Brain microvascular endothelial cell (primary cell): ENCODE measurements around the gene RRP1B.
"Not testable (repeated sequence)": the region's sequence is repeated elsewhere in the genome, so short reads cannot be mapped to it uniquely, and the experiment has no call there.

Experiments used
- DNase-seq: peaks from one replicate; pipeline ENCODE4 v3.0.0-alpha.2; 2020
- H3K27ac ChIP-seq: fragments of 250-450 bp; sonication (Bioruptor Pico); 2 replicates; pipeline ENCODE4 v1.5.1; 2020; ENCODE audit warnings: mild to moderate bottlenecking, moderate library complexity
- H3K27me3 ChIP-seq: fragments of 250-450 bp; sonication (Bioruptor Pico); replicated peaks from 2 replicates; pipeline ENCODE4 v1.5.1; 2020; ENCODE audit warnings: mild to moderate bottlenecking
- H3K36me3 ChIP-seq: fragments of 250-450 bp; sonication (Bioruptor Pico); replicated peaks from 2 replicates; pipeline ENCODE4 v1.5.1; 2020; ENCODE audit warnings: mild to moderate bottlenecking
- H3K4me3 ChIP-seq: 2 replicates; pipeline ENCODE4 v1.5.1; 2011; ENCODE audit warnings: low read depth, mild to moderate bottlenecking, control low read depth, low read length, moderate library complexity
- in situ Hi-C: cut with HindIII; loops from 2 replicates; pipeline ENCODE4 v1.10.0; 2017; ENCODE audit warnings: low sequenced_read_pairs, low pct_ligation_motif_present
- TF ChIP-seq, protein P1 (sequence below): IDR thresholded peaks from 2 replicates; pipeline ENCODE4 v1.5.1; 2011; ENCODE audit warnings: low read depth, mild to moderate bottlenecking, moderate library complexity, low read length, control low read depth, inconsistent platforms; ENCODE audit errors: missing control alignments

The RRP1B gene

DNA sequence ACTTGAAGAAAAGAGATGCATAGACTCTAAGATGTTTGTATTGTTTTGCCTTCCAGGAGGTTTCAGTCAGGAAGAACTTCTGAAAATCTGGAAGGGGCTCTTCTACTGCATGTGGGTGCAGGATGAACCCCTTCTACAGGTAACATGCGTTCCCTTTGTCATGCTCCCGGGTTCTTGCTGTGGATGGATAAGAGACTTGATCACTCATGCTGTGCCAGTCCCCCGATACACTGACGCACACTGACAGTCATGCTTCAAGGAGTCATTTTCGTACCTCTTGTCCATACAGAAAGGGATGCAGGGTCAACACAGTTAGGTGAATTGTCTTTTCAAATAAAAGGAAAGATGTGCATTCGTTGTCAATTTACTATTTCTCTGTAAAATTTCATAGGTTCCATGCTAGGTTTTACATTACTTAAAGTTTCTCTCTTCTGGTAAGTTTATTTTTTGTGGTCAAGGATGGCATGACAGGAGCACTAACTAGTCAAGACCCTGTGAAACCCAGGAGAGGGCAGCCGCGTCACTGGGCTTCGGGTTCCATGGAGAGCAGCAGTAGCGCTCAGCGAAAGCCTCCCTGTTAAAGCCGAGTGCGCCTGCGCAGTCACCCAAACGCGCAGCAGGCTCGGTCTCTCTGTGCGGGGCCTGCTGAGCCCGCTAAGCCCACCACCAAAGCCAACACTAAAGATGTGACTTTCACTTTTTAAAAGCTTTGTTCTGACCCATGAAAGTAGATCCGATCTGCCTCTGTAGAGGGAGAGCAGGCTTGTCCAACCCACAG is 10.7 kb downstream of the RRP1B start:
- in situ Hi-C loops, result no loop called here
- Histone ChIP-seq H3K27ac (no peak overlapping the region), H3K4me3 (no peak overlapping the region), H3K27me3 (no peaks in the 10 kb centered on the region), H3K36me3 (peaks cover 24% of the 10 kb centered on the region)
- TF ChIP-seq, protein P1, sequence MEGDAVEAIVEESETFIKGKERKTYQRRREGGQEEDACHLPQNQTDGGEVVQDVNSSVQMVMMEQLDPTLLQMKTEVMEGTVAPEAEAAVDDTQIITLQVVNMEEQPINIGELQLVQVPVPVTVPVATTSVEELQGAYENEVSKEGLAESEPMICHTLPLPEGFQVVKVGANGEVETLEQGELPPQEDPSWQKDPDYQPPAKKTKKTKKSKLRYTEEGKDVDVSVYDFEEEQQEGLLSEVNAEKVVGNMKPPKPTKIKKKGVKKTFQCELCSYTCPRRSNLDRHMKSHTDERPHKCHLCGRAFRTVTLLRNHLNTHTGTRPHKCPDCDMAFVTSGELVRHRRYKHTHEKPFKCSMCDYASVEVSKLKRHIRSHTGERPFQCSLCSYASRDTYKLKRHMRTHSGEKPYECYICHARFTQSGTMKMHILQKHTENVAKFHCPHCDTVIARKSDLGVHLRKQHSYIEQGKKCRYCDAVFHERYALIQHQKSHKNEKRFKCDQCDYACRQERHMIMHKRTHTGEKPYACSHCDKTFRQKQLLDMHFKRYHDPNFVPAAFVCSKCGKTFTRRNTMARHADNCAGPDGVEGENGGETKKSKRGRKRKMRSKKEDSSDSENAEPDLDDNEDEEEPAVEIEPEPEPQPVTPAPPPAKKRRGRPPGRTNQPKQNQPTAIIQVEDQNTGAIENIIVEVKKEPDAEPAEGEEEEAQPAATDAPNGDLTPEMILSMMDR, result no peak
- no peak for DNase-seq

DNA sequence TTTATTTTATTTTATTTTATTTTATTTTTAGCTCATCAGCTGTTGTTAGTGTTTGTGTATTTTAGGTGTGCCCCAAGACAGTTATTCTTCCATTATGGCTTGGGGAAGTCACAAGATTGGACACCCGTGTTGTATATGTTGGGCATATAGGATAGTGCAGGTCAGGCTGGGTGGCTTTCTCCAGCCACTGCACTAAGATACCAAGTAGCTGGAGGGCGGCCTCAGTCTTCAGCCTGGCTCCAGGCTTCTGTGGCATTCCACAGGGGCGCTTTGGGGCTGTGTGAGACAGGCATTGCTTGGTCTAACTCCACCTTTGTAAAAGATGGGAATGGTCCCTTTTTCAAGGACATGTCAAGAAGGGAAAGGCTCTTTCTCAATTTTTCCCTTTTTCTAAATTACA is 16.5 kb downstream of the RRP1B start:
- H3K27me3 ChIP-seq, result no peaks in the 10 kb centered on the region
- in situ Hi-C loops, result no loop called here
- no peak overlapping the region for H3K27ac ChIP-seq
- no peak overlapping the region for H3K4me3 ChIP-seq
- TF ChIP-seq, protein P1, result no peak
- DNase-seq, result no peak
- peaks cover 39% of the 10 kb centered on the region for H3K36me3 ChIP-seq

DNA sequence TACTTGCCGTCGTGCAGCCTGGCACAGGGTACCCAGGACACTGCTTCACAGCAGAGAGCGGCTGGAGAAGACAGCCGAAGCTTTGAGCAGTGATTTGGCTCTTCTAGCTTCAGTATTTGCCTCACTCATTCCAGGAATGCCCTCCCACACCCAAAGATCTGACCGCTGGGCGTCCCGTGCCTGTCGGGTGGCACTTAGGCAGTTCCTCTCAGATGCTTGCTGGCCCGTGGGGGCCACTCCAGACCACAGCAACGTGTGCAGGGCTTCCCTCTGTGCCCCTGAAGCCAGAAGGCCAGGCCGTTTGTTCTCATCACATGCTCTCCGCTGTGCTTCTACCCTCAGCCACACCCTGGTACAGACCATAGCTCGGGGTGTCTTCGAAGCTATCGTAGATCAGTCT is 17.0 kb downstream of the RRP1B start:
- no peak overlapping the region for H3K4me3 ChIP-seq
- TF ChIP-seq, protein P1, result no peak
- H3K27ac ChIP-seq, result no peak overlapping the region
- DNase-seq, result no peak
- no peaks in the 10 kb centered on the region for H3K27me3 ChIP-seq
- H3K36me3 ChIP-seq, result peaks cover 39% of the 10 kb centered on the region
- in situ Hi-C loops, result no loop called here

DNA sequence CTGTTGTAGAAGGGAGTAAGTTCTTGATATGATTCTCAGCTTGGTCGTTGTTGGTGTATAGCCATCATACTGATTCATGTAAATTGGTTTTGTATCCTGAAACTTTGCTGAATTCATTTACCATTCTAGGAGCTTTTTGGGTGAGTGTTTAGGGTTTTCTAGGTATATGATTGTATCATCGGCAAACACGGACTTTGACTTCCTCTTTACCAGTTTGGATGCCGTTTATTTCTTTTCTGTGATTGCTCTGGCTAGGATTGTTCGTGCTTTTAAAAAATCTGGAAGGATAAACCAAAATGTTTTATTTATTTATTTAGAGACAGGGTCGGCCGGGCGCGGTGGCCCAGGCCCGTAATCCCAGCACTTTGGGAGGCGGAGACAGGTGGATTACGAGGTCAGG is 20.6 kb downstream of the RRP1B start:
- no peak for DNase-seq
- in situ Hi-C loops, result no loop called here

DNA sequence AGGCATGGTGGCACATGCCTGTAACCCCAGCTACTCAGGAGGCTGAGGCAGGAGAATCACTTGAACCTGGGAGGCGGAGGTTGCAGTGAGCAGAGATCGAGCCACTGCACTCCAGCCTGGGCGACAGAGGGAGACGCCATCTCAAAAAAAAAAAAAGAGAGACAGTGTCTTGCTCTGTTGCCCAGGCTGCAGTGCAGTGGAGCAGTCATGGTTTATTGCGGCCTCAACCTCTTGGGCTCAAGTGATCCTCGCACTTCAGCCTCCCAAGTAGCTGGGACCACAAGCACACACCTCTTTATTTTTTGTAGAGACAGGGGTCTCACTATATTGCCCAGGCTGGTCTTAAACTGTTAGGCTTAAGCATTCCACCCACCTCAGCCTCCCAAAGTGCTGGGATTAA is 21.1 kb downstream of the RRP1B start:
- DNase-seq, in situ Hi-C loops, H3K4me3 ChIP-seq, H3K27ac ChIP-seq, H3K27me3 ChIP-seq: not testable (repeated sequence)
- H3K36me3 ChIP-seq, result peaks cover 50% of the 10 kb centered on the region

More for the DNA sequence above, 20.6 kb downstream of the RRP1B start:
- no peak overlapping the region for H3K27ac ChIP-seq
- H3K27me3 ChIP-seq, result no peaks in the 10 kb centered on the region
- TF ChIP-seq, protein P1, result no peak
- H3K4me3 ChIP-seq, result no peak overlapping the region
- peaks cover 48% of the 10 kb centered on the region for H3K36me3 ChIP-seq

DNA sequence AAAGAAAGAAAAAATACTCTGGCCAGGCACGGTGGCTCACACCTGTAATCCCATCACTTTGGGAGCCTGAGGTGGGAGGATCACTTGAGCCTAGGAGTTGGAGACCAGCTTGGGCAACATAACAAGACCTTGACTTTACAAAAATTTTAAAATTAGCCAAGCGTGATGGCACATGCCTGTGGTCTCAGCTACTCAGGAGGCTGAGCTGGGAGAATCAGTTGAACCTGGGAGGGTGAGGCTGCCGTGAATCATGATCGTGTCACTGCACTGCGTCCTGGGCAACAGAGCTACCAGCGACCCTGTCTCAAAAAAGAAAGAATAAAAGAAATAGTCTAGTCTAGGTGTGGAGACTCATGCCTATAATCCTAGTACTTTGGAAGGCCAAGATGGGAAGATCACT is 22.3 kb downstream of the RRP1B start:
- TF ChIP-seq, protein P1, result no peak
- H3K36me3 ChIP-seq, result peaks cover 55% of the 10 kb centered on the region
- in situ Hi-C loops, result no loop called here
- H3K4me3 ChIP-seq, result no peak overlapping the region
- no peak overlapping the region for H3K27ac ChIP-seq
- no peaks in the 10 kb centered on the region for H3K27me3 ChIP-seq
- DNase-seq, result no peak
